Hypothalamus (tissue), 51 donors: ENCODE data around the gene NLRC5.

Experiments used
- DNase-seq, 51 donors: peaks; one replicate each; lab custom pipeline; 2025; lab: John Stamatoyannopoulos, UW

The NLRC5 gene

DNA sequence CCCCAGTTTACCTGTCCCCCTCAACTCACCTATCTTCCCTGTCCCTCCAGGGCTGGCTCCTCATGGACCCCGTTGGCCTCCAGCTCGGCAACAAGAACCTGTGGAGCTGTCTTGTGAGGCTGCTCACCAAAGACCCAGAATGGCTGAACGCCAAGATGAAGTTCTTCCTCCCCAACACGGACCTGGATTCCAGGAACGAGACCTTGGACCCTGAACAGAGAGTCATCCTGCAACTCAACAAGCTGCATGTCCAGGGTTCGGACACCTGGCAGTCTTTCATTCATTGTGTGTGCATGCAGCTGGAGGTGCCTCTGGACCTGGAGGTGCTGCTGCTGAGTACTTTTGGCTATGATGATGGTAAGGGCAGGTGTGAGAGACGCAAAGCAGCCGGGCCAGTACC is 31.3 kb downstream of the NLRC5 start:
- DNase-seq: no peak

DNA sequence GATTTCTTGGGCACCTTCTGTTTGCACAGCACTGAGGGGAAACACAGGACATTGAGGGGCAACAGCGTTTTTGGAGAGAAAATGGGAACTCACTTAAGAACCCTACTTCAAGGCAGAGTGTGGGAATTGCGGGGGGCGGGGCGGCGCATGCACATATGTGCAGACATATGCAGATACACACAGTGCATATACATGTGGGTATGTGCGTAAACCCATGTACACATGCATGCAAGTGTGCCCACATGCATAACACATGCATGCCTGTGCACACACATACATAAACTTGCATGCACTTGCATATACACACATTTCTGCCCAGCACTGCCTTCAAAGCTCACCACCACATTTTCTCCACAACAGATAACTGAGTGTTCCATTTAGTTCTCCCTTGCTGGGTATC is 32.4 kb downstream of the NLRC5 start:
- DNase-seq: no peak

DNA sequence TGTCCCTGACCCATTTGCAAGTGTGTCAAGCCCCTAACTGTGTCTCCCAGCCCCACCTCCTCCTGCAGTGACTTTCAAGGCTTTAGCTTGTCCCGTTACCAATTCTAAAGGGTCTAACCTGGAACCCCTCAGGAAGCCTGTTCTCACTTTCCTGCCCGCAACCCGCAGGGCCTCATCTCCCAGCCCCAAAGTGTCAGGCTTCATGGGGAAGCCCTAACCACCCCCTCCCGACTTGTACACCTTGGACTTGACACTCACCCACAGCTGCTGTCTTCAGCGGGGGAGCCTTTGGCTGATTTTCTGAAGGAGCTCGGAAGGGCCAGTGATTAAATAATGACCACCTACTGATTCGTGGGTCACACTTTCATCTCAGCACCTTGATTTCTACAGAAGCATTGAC is 33.1 kb downstream of the NLRC5 start:
- no peak for DNase-seq

DNA sequence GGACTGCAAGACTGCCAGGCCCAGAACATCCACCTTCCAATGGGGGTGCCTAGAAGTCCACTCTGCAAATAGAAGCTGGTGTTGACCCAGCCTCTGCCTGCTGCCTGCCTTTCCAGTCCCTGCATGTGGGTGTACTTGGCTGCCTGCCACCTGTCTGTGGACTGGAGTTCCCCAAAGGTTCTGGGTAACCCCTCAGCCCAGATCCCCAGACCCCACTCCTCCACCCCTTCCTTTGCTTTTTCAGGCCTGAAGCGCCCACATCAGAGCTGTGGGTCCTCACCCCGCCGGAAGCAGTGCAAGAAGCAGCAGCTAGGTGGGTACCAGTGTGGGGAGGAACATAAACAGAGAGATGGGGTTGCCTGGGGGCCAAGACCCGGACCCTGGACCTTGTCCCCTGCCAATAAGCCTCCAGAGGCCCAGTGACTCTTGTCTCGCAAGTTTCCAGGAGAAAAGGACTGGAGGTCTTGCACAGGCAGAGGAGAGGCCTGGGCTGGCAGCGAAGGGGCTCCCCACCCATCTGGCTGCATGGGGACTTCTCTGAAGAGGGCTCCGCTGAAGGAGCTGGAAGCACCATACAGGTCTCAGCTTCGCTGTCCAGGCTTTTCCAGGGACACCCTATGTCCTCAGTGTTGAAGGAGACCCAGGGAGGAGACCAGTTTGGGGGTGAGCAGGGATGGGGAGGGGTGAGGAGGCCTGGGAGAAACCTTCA is 34.3 kb downstream of the NLRC5 start:
- DNase-seq: no peak

DNA sequence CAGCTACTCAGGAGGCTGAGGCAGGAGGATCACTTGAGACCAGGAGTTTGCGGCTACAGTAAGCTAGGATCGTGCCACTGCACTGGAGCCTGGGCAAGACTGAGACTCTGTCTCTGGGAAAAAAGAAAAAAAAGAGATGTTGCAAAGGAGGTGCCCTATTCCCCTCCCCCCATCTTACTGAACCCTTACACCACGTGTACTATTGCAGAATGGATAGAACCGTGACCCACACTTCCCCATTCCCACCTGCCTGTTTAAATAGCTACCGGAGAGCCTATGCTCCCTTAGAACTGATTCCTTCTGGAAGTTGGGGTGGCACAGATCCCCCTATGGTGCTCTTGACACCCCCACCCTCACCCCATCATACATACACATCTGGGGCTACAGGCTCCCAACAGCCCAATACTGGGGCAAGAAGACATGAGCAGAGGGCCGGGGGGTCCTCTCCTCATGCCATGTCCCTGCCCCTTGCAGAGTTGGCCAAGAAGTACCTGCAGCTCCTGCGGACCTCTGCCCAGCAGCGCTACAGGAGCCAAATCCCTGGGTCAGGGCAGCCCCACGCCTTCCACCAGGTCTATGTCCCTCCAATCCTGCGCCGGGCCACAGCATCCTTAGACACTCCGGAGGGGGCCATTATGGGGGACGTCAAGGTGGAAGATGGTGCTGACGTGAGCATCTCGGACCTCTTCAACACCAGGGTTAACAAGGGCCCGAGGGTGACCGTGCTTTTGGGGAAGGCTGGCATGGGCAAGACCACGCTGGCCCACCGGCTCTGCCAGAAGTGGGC is 35.7 kb downstream of the NLRC5 start:
- no peak for DNase-seq

DNA sequence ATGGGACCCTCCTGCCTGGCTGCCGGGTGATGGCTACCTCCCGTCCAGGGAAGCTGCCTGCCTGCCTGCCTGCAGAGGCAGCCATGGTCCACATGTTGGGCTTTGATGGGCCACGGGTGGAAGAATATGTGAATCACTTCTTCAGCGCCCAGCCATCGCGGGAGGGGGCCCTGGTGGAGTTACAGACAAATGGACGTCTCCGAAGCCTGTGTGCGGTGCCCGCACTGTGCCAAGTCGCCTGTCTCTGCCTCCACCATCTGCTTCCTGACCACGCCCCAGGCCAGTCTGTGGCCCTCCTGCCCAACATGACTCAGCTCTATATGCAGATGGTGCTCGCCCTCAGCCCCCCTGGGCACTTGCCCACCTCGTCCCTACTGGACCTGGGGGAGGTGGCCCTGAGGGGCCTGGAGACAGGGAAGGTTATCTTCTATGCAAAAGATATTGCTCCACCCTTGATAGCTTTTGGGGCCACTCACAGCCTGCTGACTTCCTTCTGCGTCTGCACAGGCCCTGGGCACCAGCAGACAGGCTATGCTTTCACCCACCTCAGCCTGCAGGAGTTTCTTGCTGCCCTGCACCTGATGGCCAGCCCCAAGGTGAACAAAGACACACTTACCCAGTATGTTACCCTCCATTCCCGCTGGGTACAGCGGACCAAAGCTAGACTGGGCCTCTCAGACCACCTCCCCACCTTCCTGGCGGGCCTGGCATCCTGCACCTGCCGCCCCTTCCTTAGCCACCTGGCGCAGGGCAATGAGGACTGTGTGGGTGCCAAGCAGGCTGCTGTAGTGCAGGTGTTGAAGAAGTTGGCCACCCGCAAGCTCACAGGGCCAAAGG is 36.8 kb downstream of the NLRC5 start:
- DNase-seq: no peak

DNA sequence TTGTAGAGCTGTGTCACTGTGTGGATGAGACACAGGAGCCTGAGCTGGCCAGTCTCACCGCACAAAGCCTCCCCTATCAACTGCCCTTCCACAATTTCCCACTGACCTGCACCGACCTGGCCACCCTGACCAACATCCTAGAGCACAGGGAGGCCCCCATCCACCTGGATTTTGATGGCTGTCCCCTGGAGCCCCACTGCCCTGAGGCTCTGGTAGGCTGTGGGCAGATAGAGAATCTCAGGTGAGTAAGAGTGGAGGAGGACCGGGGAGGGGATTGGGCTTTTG is 37.4 kb downstream of the NLRC5 start:
- DNase-seq: no peak

DNA sequence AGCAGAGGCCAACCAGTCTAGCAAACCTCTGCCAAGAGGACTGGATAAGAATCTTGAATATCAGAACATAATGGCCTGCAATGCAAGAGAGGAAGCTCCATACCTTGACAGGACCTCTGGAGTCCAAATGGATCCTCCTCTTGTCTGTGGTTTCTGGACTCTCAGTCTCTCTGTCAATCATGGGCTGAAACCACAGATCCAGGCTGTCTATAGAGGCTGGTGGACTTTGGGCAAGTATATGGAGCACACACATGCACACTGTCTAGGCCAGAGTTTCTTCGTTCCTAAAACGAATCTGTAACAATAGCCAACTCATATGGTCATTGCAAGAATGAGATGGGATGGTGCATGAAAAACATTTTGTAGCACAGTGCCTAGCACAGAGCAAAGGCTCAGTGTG is 37.7 kb downstream of the NLRC5 start:
- no peak for DNase-seq

DNA sequence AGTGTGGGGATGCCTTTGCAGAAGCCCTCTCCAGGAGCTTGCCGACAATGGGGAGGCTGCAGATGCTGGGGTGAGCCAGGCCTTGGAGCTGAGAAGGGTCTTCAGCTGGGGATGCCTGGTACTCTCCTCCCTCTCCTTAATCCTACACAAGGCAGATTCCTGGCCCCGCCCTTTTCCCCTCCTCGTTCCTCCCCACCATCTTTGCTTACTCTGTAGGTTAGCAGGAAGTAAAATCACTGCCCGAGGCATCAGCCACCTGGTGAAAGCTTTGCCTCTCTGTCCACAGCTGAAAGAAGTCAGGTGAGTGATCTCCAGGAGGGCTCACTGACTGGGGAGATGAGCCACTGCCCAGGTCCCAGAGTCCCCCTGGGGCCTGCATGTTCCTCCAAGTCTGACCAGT is 38.7 kb downstream of the NLRC5 start:
- DNase-seq: no peak

DNA sequence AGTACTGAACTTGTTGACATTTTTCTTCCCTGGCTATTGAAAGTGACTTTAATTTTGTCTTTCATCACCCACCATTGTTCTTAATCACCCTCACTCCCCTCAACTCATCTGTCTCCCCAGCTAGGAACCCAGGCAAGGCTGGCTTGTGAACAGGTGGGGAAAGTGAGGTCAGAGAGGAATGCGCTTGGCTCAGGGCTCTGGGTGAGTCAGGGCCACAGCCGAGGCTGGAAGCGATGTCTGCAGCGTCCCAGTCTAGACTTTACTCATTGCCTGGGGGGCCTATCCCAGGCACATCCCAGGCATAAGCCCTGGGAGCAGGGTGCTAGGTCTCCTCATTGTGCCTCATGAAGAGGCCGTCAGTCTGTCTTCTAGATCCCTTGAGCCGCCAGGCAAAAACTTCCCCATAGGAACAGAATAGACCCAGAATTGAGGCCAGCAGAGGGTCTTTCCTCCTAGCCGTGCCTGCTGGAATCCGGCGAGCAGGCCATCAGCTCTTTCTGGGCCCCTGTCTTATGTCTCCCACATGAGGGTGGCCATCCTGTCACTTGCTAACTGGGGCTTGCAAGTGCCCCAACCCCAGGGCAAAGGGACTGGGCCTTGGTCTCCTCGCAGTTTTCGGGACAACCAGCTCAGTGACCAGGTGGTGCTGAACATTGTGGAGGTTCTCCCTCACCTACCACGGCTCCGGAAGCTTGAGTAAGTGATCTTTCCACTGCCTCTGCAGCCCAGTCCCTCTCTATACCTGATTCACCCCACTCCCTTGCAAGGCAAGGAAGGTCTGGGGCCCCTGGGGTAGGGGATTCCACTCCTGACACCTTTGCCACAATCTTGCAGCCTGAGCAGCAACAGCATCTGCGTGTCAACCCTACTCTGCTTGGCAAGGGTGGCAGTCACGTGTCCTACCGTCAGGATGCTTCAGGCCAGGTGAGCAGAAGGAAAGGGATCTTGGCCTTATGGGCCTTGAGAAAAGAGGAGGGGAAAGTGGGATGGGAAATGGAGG is 40.1 kb downstream of the NLRC5 start:
- no peak for DNase-seq

DNA sequence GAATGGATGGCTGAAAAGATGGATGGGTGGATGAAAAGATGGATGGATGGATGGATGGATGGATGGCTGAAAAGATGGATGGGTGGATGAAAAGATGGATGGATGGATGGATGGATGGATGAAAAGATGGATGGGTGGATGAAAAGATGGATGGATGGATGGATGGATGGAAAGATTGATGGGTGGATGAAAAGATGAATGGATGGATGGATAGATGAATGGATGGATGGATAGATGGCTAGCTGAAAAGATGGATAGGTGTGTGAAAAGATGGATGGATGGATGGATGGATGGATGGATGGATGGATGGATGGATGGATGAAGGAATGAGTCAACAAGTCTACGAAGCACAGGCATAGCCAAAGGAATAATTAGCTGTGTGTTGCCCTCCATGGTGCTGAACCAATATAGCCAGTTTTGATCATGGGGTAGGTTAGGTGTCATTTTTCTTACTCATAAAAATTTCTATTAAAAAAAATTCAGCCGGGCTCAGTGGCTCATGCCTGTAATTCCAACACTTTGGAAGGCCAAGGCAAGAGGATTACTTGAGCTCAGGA is 41.1 kb downstream of the NLRC5 start:
- DNase-seq: no peak

DNA sequence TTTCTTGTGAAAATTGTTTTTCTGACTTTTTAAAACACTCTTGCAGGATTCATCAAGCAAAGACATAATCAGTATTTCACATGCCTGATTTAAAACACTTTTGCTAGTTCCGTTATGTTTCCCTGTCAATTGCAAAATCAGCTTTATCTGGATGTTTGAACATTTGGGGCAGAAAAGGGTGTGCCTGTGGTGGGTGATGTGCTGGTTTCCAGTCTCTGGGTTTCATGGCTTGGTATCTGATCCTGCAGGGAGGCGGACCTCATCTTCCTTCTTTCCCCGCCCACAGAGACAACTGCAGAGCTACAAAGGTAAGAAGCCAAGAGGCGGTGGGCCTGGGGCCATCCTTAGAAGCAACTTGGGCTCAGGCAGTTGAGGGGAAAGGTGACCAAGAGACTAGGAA is 41.8 kb downstream of the NLRC5 start:
- DNase-seq: no peak

DNA sequence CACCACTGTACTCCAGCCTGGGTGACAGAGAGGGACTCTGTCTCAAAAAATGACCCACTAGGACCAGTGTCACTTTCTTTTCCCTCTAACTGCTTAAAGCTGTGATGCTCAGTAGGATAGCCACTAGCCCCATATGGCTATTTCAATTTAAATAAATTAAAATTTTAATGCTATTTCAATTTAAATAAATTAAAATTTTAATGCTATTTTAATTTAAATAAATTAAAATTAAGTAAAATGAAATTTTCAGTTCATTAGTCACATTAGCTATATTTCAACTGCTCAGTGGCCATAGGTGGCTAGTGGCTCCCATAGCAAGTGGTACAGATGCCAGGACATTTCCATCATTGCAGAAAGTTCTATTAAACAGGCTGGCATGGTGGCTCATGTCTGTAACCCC is 43.0 kb downstream of the NLRC5 start:
- no peak for DNase-seq

DNA sequence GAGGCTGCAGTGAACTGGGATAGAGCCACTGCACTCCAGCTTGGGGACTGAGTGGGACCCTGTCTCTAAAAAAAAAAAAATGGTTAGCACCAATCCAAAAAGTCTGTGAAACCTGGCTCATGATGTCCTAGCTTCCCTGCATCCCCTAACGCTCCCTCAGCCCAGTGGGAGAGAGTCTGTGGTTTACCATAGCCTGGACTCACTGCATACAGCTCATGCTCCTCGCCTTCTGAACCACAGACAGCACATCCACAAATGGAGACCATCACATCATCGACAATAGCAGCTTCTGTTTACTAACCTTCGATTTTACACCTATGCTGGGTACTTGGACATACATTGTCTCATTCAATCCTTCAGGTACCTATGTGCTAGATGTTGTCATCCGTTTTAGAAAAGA is 43.6 kb downstream of the NLRC5 start:
- DNase-seq: no peak

DNA sequence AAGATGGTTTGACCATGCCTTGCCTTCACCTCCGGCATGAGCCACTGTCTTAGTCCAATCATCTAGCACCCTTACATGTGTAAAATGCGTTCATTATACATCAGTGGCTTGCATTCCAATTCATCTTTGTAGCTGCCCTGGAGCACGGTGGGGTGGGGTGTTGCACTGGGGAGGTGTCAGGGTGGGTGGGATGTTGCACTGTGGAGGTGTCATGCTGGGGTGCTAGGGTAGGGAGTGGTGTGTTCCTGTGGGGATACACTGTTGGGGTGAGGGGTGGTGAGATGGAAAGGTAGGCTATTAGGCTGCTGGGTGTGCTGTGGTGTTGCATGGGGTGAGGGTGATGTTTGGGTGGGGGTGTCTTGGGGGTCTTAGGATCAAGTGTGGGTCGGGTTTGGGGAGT is 47.0 kb downstream of the NLRC5 start:
- no peak for DNase-seq

DNA sequence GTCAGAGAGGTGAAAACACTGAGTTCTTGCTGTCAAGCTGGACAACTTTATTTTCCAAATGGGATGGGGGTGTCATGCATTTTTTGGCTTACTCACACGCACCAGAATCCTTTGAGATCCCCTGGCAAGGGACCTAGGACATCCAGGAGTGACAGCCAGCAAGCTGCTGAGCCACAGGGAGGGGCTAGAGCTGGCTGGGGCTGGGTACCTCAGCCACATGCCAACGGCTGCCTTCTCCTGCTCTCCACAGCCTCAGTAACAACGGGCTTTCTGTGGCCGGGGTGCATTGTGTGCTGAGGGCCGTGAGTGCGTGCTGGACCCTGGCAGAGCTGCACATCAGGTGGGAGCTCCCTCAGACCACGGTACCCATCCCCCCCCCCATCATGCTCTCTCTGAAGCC is 47.6 kb downstream of the NLRC5 start:
- no peak for DNase-seq

DNA sequence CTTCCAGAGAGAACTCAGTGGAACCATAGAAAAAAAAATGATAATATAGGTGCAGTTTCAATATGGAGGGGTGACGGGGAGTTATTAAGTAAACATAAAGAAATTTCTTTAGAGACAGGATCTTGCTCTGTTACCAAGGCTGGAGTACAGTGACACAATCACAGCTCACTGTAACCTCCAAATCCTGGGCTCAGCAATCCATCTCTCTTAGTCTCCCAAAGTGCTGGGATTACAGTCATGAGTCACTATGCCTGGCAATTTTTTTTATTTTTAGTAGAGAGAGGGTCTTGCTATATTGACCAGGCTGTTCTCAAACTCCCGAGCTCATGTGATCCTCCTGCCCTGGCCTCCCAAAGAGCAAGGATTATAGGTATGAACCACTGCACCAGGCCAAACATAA is 48.8 kb downstream of the NLRC5 start:
- no peak for DNase-seq

DNA sequence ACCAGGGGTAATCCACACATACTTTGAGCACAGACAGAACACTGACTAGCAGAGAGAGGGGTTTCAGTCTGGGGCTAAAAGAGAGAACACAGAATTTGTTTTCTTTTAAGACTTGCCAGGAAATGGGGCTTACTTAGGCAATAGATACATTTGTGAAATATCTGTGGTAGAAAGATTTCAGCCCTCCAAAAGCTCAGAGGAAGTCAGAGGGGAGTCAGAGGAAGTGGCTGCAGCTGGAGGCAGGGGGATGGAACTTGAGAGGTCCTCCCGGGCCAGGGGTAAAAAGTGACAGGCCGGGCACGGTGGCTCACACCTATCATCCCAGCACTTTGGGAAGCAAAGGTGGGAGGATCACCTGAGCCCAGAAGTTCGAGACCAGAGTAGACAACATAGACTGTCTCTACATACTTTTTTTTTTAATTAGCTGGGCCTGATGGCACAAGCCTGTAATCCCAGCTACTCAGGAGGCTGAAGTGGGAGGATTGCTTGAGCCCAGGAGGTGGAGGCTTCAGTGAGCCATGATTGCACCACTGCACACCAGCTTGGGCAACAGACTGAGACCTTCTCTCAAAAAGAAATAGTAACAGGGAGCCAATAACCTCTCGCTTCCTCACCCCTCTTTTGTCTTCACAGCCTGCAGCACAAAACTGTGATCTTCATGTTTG is 49.9 kb downstream of the NLRC5 start:
- DNase-seq: peak in 2 of 51 donors; percentile 6 to 8
